ENCODE results near the gene TBC1D24. TPM values are rescaled to one million over a fixed set of nuclear protein-coding genes. Genes with fewer than 3 reads are reported as not detected.

The TBC1D24 gene
- total and polyA plus RNA-seq, 9 of the 15 experiments (the other 6 are each of a cell fraction or from before 2014, with no cell fraction given), result 1.7 to 22.6 (median 7.2) TPM

- TF ChIP-seq NR2C1 (IDR thresholded peaks at IDR 0.05), result no peak
- TF ChIP-seq NR2C1 (tag; IDR thresholded peaks at IDR 0.05), result no peak
- TF ChIP-seq CREBBP (IDR thresholded peaks at IDR 0.05; ENCODE audit: low read depth, low read length), result no peak
- TF ChIP-seq KAT8 (IDR thresholded peaks at IDR 0.05; ENCODE audit: low read depth), result no peak
- TF ChIP-seq, protein P1, sequence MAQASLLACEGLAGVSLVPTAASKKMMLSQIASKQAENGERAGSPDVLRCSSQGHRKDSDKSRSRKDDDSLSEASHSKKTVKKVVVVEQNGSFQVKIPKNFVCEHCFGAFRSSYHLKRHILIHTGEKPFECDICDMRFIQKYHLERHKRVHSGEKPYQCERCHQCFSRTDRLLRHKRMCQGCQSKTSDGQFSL (CRISPR knock-in tag; IDR thresholded peaks at IDR 0.05), result peak; percentile 48; the same call in 1 of the 2 replicates
- TF ChIP-seq, protein P1 (tag; IDR thresholded peaks at IDR 0.05), result peak in 1 of 2 experiments; percentile 73; a peak in 1 of 4 replicates
- TF ChIP-seq PRPF4 (IDR thresholded peaks at IDR 0.05; ENCODE audit: insufficient read depth, low read depth, low read length, poor library complexity, severe bottlenecking), result no peak
- peak; percentile 29 for TF ChIP-seq NEUROD1 (IDR thresholded peaks at IDR 0.05; ENCODE audit: borderline replicate concordance, low read depth, low read length, partially characterized antibody)
- TF ChIP-seq REST (IDR thresholded peaks at IDR 0.05; ENCODE audit: borderline replicate concordance), result peak; percentile 85
- peak; percentile 76; the same call in 1 of the 2 replicates for TF ChIP-seq REST (CRISPR knock-in tag; IDR thresholded peaks at IDR 0.05; ENCODE audit: low read depth)
- no peak for TF ChIP-seq MECOM (CRISPR knock-in tag; IDR thresholded peaks at IDR 0.05)
- no peak for TF ChIP-seq ETV5 (CRISPR knock-in tag; IDR thresholded peaks at IDR 0.05; ENCODE audit: low read depth)
- TF ChIP-seq SMAD1 (IDR thresholded peaks at IDR 0.05; ENCODE audit: low read depth, low read length, partially characterized antibody), result no peak
- no peak for TF ChIP-seq RBM15 (IDR thresholded peaks at IDR 0.05; ENCODE audit: insufficient read depth, low read length)
- no peak for TF ChIP-seq SAFB2 (IDR thresholded peaks at IDR 0.05; ENCODE audit: borderline replicate concordance, low read depth, low read length, severe bottlenecking)
- TF ChIP-seq, protein P2, sequence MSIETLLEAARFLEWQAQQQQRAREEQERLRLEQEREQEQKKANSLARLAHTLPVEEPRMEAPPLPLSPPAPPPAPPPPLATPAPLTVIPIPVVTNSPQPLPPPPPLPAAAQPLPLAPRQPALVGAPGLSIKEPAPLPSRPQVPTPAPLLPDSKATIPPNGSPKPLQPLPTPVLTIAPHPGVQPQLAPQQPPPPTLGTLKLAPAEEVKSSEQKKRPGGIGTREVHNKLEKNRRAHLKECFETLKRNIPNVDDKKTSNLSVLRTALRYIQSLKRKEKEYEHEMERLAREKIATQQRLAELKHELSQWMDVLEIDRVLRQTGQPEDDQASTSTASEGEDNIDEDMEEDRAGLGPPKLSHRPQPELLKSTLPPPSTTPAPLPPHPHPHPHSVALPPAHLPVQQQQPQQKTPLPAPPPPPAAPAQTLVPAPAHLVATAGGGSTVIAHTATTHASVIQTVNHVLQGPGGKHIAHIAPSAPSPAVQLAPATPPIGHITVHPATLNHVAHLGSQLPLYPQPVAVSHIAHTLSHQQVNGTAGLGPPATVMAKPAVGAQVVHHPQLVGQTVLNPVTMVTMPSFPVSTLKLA (conservative IDR thresholded peaks at IDR 0.05), result peak; percentile 92 to 95
- no peak for TF ChIP-seq EZH2 (IDR thresholded peaks at IDR 0.05; ENCODE audit: borderline replicate concordance, low read depth, low read length)
These were observed 57.0 kb downstream of the TBC1D24 start (continued) for GRCh38 chr16:2531696-2532493.
